BE2C (cell line): Measurements from ENCODE around the gene MYL2. TPM values are rescaled to one million over a fixed set of nuclear protein-coding genes. Genes with fewer than 3 reads are reported as not detected.
"Not testable (repeated sequence)": the region's sequence is repeated elsewhere in the genome, so short reads cannot be mapped to it uniquely, and the experiment has no call there.

Experiments
- DNase-seq: peaks from one replicate; pipeline ENCODE4 v3.0.0-alpha.2; 2020
- H3K27me3 ChIP-seq: fragments of 250-450 bp; sonication (Bioruptor Pico); 2 replicates; pipeline ENCODE4 v1.5.1; 2020; ENCODE audit warnings: mild to moderate bottlenecking
- H3K36me3 ChIP-seq: fragments of 250-450 bp; sonication (Bioruptor Pico); 2 replicates; pipeline ENCODE4 v1.5.1; 2020; ENCODE audit warnings: mild to moderate bottlenecking
- H3K4me1 ChIP-seq: fragments of 250-450 bp; sonication (Bioruptor Pico); 2 replicates; pipeline ENCODE4 v1.5.1; 2020
- H3K4me3 ChIP-seq: 2 replicates; pipeline ENCODE4 v1.5.1; 2011; ENCODE audit warnings: low read depth, low read length
- H3K9me3 ChIP-seq: fragments of 250-450 bp; sonication (Bioruptor Pico); 2 replicates; pipeline ENCODE4 v1.5.1; 2020
- polyA plus RNA-seq: library from polyadenylated mRNA; unstranded; fragments of >200 nt; gene quantifications from one replicate; pipeline ENCODE4 v1.2.1, GENCODE V29; 2012; ENCODE audit warnings: low read depth, missing spikeins; ENCODE audit not compliant: insufficient read length, insufficient read depth
- TF ChIP-seq, protein P1 (sequence below): IDR thresholded peaks from 2 replicates; pipeline ENCODE4 v1.5.1; 2012; ENCODE audit warnings: mild to moderate bottlenecking, low read depth, low read length

MYL2 gene, protein sequence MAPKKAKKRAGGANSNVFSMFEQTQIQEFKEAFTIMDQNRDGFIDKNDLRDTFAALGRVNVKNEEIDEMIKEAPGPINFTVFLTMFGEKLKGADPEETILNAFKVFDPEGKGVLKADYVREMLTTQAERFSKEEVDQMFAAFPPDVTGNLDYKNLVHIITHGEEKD
- not detected for polyA plus RNA-seq

DNA sequence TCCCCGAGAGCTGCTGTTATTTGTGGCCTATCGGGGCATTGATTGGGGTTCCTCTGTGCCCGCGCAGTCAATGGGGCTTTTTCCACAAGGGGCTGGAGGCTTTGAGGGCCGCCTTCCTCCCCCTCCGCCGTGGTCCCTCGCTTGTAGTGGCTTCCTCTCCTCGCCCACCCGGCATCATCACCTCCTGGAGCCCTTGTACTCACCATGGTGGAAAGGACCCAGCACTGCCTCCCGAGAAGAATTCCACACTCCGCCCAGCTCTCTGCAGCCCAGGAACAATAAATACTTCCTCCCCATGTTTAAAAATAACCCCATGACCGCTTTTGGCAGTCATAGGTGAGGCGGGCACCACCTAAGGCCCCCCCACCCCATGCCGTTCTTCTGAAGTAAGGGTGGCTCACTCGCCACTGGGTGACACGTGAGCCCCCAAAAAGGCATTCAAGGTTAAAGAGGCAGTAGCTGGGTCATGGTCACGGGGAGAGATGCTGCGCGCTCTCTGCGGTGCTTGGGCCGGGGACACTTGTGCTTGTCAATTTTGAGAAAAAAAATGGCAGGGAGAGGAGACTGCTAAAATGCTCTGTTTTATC, at the start of gene MYL2:
TSS of gene MYL2 (minus strand) at position 256 of the 587 bp plus-strand sequence. CDS start at position 206, 50 bp downstream.
- no peaks in the 10 kb centered on the region for H3K4me1 ChIP-seq
- no peak within 1 kb of the TSS for H3K4me3 ChIP-seq
- TF ChIP-seq, protein P1, sequence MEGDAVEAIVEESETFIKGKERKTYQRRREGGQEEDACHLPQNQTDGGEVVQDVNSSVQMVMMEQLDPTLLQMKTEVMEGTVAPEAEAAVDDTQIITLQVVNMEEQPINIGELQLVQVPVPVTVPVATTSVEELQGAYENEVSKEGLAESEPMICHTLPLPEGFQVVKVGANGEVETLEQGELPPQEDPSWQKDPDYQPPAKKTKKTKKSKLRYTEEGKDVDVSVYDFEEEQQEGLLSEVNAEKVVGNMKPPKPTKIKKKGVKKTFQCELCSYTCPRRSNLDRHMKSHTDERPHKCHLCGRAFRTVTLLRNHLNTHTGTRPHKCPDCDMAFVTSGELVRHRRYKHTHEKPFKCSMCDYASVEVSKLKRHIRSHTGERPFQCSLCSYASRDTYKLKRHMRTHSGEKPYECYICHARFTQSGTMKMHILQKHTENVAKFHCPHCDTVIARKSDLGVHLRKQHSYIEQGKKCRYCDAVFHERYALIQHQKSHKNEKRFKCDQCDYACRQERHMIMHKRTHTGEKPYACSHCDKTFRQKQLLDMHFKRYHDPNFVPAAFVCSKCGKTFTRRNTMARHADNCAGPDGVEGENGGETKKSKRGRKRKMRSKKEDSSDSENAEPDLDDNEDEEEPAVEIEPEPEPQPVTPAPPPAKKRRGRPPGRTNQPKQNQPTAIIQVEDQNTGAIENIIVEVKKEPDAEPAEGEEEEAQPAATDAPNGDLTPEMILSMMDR: no peak
- no peaks in the 10 kb centered on the region for H3K9me3 ChIP-seq
- H3K27me3 ChIP-seq: no peaks in the 10 kb centered on the region
- H3K36me3 ChIP-seq: no peaks in the 10 kb centered on the region
- no peak for DNase-seq

DNA sequence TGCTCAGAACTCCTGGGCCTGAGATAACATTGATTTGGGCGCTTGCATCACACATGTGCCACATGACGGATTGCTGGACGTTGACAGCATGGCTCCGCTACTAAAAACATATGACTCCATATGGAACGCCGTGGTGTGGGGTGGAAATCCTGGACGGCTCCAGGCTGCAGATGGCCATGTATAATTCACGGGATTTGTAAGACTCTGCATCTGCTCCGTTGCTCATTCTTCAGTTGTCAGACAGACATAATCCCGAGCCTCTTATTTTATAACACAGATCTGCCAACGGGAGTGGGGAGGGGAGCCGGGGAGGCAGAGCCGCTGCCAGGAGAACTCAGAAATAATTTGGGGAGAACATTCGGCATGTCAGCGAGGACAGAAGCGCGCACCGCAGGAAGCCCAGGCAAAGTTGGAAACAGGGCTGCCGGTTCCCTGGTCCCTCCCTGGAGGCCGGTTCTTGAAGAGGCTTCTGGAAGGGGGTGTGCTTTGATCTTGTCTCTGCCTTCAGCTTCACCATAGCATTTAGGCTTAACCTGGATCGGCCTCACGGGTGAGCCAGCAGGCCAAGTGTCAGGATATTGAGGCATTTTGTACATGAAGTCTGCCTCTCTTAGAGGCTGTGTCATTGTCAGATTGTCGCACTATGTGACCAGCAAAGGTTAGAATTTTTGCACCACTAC, 45.8 kb upstream of the MYL2 start:
- H3K4me1 ChIP-seq: no peaks in the 10 kb centered on the region
- DNase-seq: no peak
- H3K27me3 ChIP-seq: no peaks in the 10 kb centered on the region
- TF ChIP-seq, protein P1: no peak
- no peak overlapping the region for H3K4me3 ChIP-seq
- no peaks in the 10 kb centered on the region for H3K9me3 ChIP-seq
- H3K36me3 ChIP-seq: no peaks in the 10 kb centered on the region

DNA sequence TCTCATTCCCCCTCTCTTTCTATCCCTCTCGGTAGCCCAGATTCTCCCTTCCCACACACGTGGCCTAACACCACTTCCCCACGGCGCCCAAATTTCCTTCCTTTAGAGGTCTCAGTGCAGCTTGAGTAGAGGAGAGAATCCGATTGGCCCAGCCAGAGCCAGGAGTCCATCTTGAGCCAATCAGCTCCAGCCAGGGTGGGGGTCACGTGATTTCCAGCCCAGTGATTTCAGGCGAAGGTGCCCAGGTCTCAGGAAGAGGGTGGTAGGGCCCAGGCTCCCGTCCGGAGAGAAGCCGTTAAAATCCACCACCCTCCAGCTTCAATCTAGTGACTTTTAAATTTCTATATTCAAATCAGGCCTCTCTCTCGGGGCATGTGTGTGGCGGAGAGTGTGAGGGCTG, 45.2 kb upstream of the MYL2 start:
- TF ChIP-seq, protein P1: no peak
- H3K4me1 ChIP-seq: no peaks in the 10 kb centered on the region
- H3K27me3 ChIP-seq: no peaks in the 10 kb centered on the region
- H3K36me3 ChIP-seq: no peaks in the 10 kb centered on the region
- H3K9me3 ChIP-seq: no peaks in the 10 kb centered on the region
- no peak overlapping the region for H3K4me3 ChIP-seq
- DNase-seq: no peak

DNA sequence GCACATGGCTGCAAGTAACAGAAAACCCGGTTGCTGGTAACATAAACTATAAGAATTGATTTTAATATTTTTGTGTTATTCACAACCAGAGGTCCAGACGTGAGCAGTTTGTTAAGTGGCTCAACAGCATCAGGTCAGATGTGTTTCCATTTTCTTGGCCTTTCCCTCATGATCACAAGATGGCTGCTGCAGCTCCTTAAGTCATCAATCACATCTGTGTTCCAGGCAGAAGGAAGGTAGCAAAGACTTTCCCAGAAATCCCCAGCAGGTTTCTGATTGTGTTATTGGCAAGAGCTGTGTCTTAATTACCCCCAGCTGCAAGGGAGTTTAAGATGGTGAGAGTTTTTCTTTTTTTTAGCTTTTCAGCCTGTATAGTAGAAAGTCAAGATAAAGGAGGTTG, 40.4 kb upstream of the MYL2 start:
- H3K27me3 ChIP-seq: no peaks in the 10 kb centered on the region
- TF ChIP-seq, protein P1: no peak

DNA sequence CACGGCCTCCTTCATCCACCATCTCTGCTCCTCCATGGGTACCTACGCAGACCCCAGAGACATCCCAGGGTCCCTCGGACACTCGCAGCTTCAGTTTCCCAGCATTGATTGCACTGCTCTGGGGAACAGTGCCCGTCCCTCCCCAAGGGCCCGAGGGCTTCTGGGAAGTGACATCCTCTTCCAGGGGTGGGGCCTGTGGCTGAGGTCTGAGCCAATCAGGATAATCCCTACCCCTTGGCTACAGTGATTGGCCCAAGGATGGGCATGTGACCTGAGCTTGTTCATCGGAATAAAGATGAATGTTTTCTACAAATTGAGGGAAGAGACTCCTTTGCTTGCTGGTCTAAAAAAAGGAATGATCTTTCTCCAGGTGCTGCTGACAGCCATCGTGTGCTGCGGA, 37.3 kb upstream of the MYL2 start:
- peak; percentile 61 for DNase-seq
- H3K9me3 ChIP-seq: no peaks in the 10 kb centered on the region
- TF ChIP-seq, protein P1: no peak
- no peaks in the 10 kb centered on the region for H3K36me3 ChIP-seq
- H3K27me3 ChIP-seq: no peaks in the 10 kb centered on the region
- no peak overlapping the region for H3K4me3 ChIP-seq
- no peaks in the 10 kb centered on the region for H3K4me1 ChIP-seq

More for the DNA sequence above, 40.4 kb upstream of the MYL2 start:
- H3K36me3 ChIP-seq: no peaks in the 10 kb centered on the region
- DNase-seq: no peak
- no peaks in the 10 kb centered on the region for H3K4me1 ChIP-seq
- no peaks in the 10 kb centered on the region for H3K9me3 ChIP-seq
- H3K4me3 ChIP-seq: no peak overlapping the region

DNA sequence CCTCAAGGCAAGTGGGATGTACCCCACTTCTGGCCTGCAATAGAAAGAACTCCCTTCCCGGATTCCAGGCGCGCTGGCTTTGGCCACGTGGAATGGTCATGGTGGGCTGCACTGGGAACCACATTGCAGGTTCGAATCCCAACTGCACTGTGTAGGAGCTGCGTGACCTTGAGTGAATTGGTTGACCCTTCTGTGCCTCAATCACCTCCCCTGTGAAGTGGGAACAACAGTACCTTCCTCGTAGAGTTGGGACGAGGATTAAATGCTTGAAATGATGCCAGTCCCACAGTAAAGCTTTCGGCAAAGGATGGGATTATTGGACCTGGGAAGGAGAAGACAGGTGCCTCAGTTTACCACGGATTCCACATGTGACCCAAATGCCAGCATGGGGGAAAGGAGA, 36.8 kb upstream of the MYL2 start:
- Histone ChIP-seq H3K36me3 (no peaks in the 10 kb centered on the region), H3K4me1 (no peaks in the 10 kb centered on the region), H3K9me3 (no peaks in the 10 kb centered on the region), H3K4me3 (no peak overlapping the region), H3K27me3 (no peaks in the 10 kb centered on the region)
- TF ChIP-seq, protein P1: no peak
- DNase-seq: no peak

DNA sequence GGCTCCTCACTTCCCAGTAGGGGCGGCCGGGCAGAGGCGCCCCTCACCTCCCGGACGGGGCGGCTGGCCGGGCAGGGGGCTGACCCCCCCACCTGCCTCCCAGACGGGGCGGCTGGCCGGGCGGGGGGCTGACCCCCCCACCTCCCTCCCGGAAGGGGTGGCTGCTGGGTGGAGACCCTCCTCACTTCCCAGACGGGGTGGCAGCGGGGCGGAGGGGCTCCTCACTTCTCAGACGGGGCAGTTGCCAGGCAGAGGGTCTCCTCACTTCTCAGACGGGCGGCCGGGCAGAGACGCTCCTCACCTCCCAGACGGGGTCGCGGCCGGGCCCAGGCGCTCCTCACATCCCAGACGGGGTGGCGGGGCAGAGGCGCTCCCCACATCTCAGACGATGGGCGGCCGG, 30.5 kb upstream of the MYL2 start:
- not testable (repeated sequence) for H3K27me3 ChIP-seq, H3K4me3 ChIP-seq, H3K36me3 ChIP-seq, DNase-seq, H3K4me1 ChIP-seq, H3K9me3 ChIP-seq

DNA sequence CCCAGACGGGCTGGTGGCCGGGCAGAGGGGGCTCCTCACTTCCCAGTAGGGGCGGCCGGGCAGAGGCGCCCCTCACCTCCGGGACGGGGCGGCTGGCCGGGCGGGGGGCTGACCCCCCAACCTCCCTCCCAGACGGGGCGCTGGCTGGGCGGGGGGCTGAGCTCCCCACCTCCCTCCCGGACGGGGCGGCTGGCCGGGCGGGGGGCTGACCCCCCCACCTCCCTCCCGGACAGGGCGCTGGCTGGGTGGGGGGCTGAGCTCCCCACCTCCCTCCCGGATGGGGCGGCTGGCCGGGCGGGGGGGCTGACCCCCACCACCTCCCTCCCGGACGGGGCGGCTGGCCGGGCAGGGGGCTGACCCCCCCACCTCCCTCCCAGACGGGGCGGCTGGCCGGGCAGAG, 30.1 kb upstream of the MYL2 start:
- not testable (repeated sequence) for DNase-seq, H3K27me3 ChIP-seq, H3K9me3 ChIP-seq, H3K4me1 ChIP-seq, H3K4me3 ChIP-seq, H3K36me3 ChIP-seq
